ENCODE results near the gene TGFBR3. TPM values are rescaled to one million over a fixed set of nuclear protein-coding genes. Genes with fewer than 3 reads are reported as not detected.

The TGFBR3 gene
- total and polyA plus RNA-seq, 9 donors: 92.4 to 442 (median 165) TPM

- H3K27ac ChIP-seq: peak overlapping the region in 1 of 2 donors; percentile 44
- H3K9me3 ChIP-seq: no peaks in the 10 kb centered on the region
- peak in 1 of 5 donors; percentile 30 for DNase-seq
- TF ChIP-seq POLR2A (IDR thresholded peaks at IDR 0.05) (no peak), EP300 (IDR thresholded peaks at IDR 0.05) (no peak), CTCF (IDR thresholded peaks at IDR 0.05) (no peak)
- H3K4me3 ChIP-seq: no peak overlapping the region
- intact Hi-C loops (cut with DNase I): no loop called here
- H3K36me3 ChIP-seq: no peaks in the 10 kb centered on the region
- H3K27me3 ChIP-seq: no peaks in the 10 kb centered on the region
- H3K4me1 ChIP-seq (ENCODE audit: insufficient read depth): peaks cover 23% of the 10 kb centered on the region
- WGBS, 3 donors: 87 to 88% (median 87%) methylated on average over 12 of the region's 12 CpGs
Measured at GRCh38 chr1:91764471-91765115, 121.4 kb downstream of the TGFBR3 start.

GRCh38 chr1:91763252-91763651 is 122.7 kb downstream of the TGFBR3 start:
- intact Hi-C loops (cut with DNase I): no loop called here
- Histone ChIP-seq H3K4me3 (no peak overlapping the region), H3K27ac (peak overlapping the region in 1 of 2 donors; percentile 73), H3K4me1 (ENCODE audit: insufficient read depth) (peaks cover 21% of the 10 kb centered on the region), H3K9me3 (no peaks in the 10 kb centered on the region), H3K36me3 (no peaks in the 10 kb centered on the region), H3K27me3 (no peaks in the 10 kb centered on the region)
- 13 to 22% (median 19%) methylated on average over 4 of the region's 4 CpGs for WGBS, 3 donors
- TF ChIP-seq CTCF (IDR thresholded peaks at IDR 0.05): no peak
- TF ChIP-seq POLR2A (IDR thresholded peaks at IDR 0.05): no peak
- TF ChIP-seq EP300 (IDR thresholded peaks at IDR 0.05): no peak
- no peak for DNase-seq

GRCh38 chr1:91761295-91761721 is 124.6 kb downstream of the TGFBR3 start:
- intact Hi-C loops (cut with DNase I): no loop called here
- peak overlapping the region in 1 of 2 donors; percentile 69 for H3K27ac ChIP-seq

GRCh38 chr1:91760512-91760911 is 125.4 kb downstream of the TGFBR3 start:
- DNase-seq: no peak
- Histone ChIP-seq H3K4me1 (ENCODE audit: insufficient read depth) (peaks cover 28% of the 10 kb centered on the region), H3K27ac (peak overlapping the region in 1 of 2 donors; percentile 69), H3K4me3 (no peak overlapping the region), H3K9me3 (no peaks in the 10 kb centered on the region), H3K27me3 (no peaks in the 10 kb centered on the region), H3K36me3 (no peaks in the 10 kb centered on the region)
- 84 to 91% (median 91%) methylated on average over 1 of the region's 1 CpG for WGBS, 3 donors
- intact Hi-C loops (cut with DNase I): no loop called here
- TF ChIP-seq EP300 (IDR thresholded peaks at IDR 0.05): no peak
- no peak for TF ChIP-seq POLR2A (IDR thresholded peaks at IDR 0.05)
- no peak for TF ChIP-seq CTCF (IDR thresholded peaks at IDR 0.05)

More at GRCh38 chr1:91761295-91761721, 124.6 kb downstream of the TGFBR3 start:
- Histone ChIP-seq H3K27me3 (no peaks in the 10 kb centered on the region), H3K36me3 (no peaks in the 10 kb centered on the region), H3K4me3 (no peak overlapping the region), H3K9me3 (no peaks in the 10 kb centered on the region), H3K4me1 (ENCODE audit: insufficient read depth) (peaks cover 23% of the 10 kb centered on the region)
- WGBS, 3 donors: 20 to 57% (median 27%) methylated on average over 1 of the region's 1 CpG
- peak in 1 of 5 donors; percentile 32 for DNase-seq
- TF ChIP-seq POLR2A (IDR thresholded peaks at IDR 0.05) (no peak), CTCF (IDR thresholded peaks at IDR 0.05) (no peak), EP300 (IDR thresholded peaks at IDR 0.05) (no peak)
